GM21423 (cell line): ENCODE measurements around the gene NOTCH3.

Experiments
- ATAC-seq: cut with Tn5 transposase; IDR thresholded peaks from one replicate; pipeline ENCODE4 v1.9.1; 2021; ENCODE audit warnings: mild to moderate bottlenecking, moderate library complexity; ENCODE audit not compliant: unreplicated experiment

Gene NOTCH3

GRCh38 chr19:15197275-15197941 is 3.4 kb downstream of the NOTCH3 start:
- ATAC-seq = no peak

- no peak for ATAC-seq
Observed at GRCh38 chr19:15196360-15197005, 4.3 kb downstream of the NOTCH3 start.

GRCh38 chr19:15195371-15196334 is 5.1 kb downstream of the NOTCH3 start:
- ATAC-seq = no peak

- ATAC-seq = no peak
Observed at GRCh38 chr19:15194938-15195337, 5.9 kb downstream of the NOTCH3 start.

- ATAC-seq = no peak
Observed at GRCh38 chr19:15191982-15192381, 8.8 kb downstream of the NOTCH3 start.

GRCh38 chr19:15191514-15191913 is 9.3 kb downstream of the NOTCH3 start:
- no peak for ATAC-seq

GRCh38 chr19:15188851-15189250 is 11.9 kb downstream of the NOTCH3 start:
- no peak for ATAC-seq

- ATAC-seq = no peak
Observed at GRCh38 chr19:15187026-15188007, 13.5 kb downstream of the NOTCH3 start.

GRCh38 chr19:15185188-15185587 is 15.6 kb downstream of the NOTCH3 start:
- no peak for ATAC-seq

GRCh38 chr19:15184776-15185175 is 16.0 kb downstream of the NOTCH3 start:
- ATAC-seq = no peak

- ATAC-seq = no peak
Observed at GRCh38 chr19:15181394-15181793, 19.4 kb downstream of the NOTCH3 start.

- no peak for ATAC-seq
Observed at GRCh38 chr19:15180451-15181390, 20.1 kb downstream of the NOTCH3 start.

GRCh38 chr19:15178629-15179308 is 22.0 kb downstream of the NOTCH3 start:
- no peak for ATAC-seq

- peak; percentile 60 for ATAC-seq
Observed at GRCh38 chr19:15177269-15178116, 23.3 kb downstream of the NOTCH3 start.

GRCh38 chr19:15175609-15176008 is 25.2 kb downstream of the NOTCH3 start:
- ATAC-seq = no peak

- no peak for ATAC-seq
Observed at GRCh38 chr19:15173746-15174404, 26.9 kb downstream of the NOTCH3 start.

GRCh38 chr19:15170345-15170744 is 30.4 kb downstream of the NOTCH3 start:
- no peak for ATAC-seq
